Hippocampal formation (tissue), 2 donors: ENCODE measurements around the gene HNRNPA0.
A peak's percentile ranks its signal among the peaks of the same experiment; 100 is the strongest.

Source experiments
- DNase-seq, 2 donors: peaks; one replicate each; lab custom pipeline; 2025; lab: John Stamatoyannopoulos, UW

HNRNPA0 gene

GRCh38 chr5:137754961-137755762 lies 999 bp upstream of the HNRNPA0 start:
- DNase-seq = no peak

DNA sequence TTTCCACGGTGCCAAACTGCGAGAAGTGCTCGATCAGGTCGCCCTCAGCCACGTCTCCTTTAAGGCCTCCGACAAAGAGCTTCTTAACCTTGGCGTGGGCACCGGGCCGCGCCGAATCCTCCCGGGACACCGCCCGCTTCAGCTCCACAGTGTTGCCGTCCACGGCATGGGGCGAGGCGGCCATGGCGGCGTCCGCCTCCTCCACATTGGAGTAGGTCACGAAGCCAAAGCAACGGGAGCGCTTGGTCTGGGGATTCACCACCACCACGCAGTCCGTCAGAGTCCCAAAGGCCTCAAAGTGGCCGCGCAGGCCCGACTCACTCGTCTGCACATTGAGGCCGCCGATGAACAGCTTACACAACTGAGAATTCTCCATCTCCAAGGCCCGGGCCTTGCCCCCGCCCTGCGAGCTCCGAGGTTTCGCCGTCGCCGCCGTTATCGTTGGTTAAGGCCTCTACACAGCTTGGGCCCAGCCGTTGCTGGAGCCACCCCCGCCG lies 424 bp downstream of the HNRNPA0 start:
- DNase-seq = peak; percentile 64 to 84

DNA sequence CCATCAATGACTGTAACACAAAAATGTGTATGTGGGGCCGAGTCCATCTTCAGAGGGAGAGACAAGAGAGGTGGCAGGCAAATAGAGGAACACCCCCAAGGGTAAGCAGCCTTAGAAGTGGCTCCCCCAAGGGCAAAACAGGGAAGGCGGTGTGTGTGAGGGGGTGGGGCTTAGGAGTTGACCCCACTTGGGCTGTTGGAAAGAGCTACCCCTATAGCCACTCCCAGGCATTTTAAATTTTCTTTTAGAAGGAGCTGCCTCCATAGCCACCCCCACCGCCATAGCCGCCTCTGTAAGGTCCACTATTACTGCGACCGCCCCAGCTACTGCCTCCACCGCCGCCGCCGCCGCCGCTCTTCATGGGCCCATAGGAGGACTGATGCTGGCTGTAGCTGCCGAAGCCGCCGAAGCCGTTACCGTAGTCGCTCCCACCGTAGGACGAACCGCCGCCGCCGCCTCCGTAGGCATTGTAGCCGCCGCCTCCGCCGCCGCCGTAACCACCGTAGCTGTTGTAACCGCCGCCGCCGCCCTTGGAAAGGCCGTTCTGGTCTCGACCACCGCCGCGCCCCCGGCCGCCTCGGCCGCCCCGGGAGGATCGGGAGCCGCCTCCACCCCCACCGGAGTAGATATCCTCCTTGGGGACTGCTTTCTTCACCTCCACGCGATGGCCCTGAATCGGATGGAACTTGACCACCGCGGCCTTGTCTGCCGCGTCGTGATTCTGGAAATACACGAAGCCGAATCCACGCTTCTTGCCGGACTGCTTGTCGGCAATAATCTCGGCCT lies 1.1 kb downstream of the HNRNPA0 start:
- no peak for DNase-seq

- peak in 1 of 2 donors; percentile 67 for DNase-seq
These were observed 2.2 kb downstream of the HNRNPA0 start for GRCh38 chr5:137751869-137752491.

- DNase-seq = no peak
These were observed 3.7 kb downstream of the HNRNPA0 start for GRCh38 chr5:137750436-137750835.

DNA sequence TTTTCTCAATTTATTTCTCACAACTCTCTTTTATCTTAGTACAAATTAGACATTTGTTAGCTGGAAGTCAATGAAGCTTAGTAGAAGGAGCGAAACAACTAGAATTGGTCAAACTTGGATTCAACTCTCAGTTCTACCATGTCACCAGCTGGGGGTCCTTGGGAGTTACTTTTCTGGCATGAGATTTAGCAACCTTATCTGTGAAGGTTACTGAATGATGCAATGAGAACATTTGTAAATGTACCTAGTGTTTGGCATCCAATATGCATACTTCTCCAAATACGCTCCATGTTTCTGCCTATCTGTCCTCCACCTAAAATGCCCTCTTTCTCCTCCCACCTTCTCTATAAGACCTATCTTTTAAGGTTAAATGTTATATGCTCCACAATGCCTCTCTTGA lies 6.3 kb downstream of the HNRNPA0 start:
- DNase-seq = no peak

DNA sequence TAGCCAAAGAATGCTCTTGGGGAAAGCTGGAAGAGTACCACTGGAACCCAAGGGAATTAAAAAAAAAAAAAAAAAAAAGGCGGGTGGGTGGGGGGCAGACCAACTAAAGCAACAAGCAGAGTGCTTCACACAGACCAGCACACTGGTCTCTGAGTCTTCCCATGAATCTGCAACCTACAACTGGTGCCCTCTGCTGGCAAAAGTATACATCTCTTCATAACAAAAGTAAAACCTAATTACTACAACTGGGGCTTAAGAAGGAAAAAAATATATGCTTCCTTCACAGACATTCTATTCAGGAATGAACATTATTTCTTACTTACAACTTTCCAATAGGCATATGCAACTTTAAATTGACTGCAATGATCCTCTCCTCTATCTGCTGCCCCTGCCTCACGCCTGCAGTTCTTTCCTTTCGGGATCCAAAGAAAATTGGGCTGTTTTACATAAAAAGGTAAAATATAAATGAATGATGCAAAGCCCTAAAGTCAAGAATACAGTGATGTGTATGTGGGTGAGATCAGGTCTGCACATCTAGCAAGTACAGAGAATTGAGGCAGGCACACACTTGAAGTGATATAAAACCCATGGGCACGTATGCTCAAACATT lies 11.0 kb downstream of the HNRNPA0 start:
- peak; percentile 32 to 84 for DNase-seq

DNA sequence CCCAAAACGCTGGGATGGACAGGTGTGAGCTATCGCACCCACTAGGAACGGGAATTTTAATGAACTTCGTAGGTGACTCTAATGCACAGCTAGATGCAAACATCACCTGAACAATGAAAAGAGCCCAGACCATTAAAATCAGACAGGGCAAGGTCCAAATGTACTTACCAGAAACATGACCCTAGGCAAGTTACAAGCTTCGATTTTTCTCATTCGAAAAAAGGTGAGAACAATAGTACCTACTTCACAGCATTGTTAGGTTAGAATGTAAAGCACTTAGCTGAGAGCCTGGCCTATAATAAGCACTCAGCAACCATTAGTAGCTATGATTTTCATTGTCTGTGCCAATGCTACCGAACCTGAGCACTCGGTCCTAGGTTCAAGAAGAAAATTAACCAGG lies 12.4 kb downstream of the HNRNPA0 start:
- DNase-seq = no peak

DNA sequence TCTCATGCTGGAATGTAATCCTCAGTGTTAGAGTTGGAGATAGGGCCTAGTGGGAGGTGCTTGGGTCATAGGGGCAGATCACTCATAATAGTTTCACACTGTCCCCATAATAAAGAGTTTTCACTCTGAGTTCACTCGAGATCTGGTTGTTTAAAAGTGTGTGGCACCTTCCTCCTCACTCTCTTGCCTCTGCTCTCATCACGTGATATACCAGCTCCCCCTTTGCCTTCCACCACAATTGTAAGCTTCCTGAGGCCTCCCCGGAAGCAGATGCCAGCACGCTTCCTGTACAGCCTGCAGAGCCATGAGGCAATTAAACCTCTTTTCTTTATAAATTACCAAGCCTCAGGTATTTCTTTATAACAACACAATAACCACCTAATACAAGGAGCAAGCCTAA lies 14.4 kb downstream of the HNRNPA0 start:
- DNase-seq = no peak

DNA sequence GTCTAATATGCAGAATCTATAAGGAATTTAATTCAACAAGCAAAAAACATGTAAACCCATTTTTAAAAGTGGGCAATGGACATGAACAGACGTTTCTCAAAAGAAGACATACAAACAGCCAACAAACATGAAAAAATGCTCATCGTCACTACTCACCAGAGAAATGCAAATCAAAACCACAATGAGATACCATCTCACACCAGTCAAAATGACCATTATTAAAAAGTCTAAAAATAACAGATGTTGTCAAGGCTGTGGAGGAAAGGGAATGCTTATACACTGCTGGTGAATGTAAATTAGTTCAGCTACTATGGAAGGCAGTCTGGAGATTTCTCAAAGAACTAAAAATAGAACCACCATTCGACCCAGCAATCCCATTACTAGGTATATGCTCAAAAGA lies 15.2 kb downstream of the HNRNPA0 start:
- no peak for DNase-seq

GRCh38 chr5:137737349-137738131 lies 16.6 kb downstream of the HNRNPA0 start:
- DNase-seq = no peak

DNA sequence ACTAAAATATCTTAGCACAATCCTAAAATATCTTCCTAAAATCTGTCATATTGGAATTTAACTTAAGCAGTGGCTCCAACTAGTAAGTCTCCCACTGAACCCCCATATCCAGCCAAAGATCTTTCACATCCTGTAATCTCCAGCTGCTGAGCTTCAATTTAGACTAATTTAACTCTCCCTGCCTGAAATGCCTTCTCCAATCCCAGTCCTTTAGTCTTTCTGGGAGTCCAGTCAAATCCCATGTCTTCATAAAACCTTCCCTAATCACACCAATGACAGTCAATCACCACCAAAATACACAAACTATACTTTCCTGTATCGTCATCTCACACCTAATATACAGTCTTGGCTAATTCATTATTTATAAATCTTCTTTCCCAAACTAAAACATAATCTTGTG lies 17.7 kb downstream of the HNRNPA0 start:
- DNase-seq = no peak

DNA sequence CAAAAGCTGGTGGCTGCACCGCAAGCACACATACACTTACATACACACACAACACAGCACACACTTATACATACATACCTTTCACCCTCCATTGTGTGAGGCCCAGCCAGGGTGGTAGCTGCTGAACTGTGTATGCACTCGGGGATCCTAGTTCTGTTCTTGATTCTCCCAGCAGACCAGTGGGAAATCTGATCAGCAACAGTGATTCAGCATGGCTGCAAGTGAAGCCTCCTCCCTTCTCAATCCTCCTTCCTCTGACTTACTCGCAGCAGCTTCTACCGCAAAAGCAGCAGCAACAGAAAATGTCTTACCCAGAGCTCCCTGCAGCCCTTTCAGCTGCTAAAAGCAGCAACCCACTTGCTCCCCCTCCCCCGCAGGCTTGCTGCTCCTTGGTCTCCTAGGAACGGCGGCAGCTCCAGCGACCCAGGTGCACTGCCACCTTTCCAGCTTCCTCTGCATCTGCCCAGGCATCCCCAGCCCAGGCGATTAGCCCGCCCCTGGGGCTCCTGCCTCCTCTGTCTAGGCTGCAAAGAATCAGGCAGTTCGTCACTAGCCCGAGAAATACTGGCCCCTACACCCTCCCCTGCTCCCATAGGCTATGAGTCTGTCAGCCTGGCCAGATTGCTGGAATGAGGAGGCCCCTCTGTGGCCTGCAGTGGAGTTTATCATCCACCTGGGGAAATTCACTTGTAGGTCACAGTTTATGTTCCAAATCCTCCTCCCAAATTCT lies 18.4 kb downstream of the HNRNPA0 start, which contains the start of gene KLHL3:
Gene KLHL3 (minus strand): TSS at position 535 of the 730 bp plus-strand sequence. CDS start 443 bp downstream, at position 92.
- DNase-seq = peak in 1 of 2 donors; percentile 20

DNA sequence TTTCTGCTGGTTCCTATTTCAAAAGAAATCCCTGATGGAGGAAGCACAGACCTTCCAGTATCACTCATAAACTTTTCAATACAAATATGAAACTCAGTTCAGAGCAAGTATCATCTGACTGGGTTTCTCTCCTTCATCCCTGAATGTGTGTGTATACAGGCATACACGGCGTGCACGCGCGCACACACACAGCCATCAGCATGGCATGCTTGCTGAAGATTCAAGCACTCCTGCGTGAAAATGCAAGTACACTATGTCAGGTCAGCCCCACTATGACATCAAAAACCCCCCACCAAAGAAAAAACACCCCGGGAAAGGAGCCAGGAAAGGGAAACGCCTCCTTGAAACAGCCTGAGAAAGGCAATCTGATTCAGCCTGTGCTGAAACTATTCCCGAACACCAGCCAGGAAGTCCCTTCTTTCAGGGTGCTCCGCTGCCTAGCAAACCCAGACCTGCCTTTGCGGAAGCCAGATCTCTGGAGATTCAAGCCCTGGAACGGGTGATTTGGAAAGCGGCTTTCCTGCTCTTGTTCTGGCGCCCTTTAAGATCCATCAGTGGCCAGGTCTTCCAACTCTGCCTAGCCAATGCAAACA lies 19.1 kb downstream of the HNRNPA0 start:
- DNase-seq = no peak

- DNase-seq = no peak
These were observed 19.8 kb downstream of the HNRNPA0 start for GRCh38 chr5:137734331-137734730.

DNA sequence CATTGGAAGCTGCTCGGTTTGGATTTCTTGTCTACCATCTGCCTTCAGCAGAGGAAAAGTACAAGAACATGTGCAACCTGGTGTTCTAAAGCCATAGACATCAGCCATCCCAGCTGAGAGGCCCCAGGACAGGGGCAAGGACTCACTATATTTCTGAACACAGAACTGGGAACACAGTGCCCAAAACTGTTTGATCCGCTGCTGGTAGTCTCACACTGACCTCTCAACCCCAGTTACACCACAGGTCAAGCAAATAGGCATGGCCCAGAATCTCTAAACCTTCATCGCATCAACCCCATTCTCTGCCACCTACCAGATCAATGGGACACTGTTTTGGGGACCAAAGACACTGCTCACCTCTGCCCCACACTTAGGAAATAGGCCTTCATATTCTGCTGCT lies 20.2 kb downstream of the HNRNPA0 start:
- DNase-seq = no peak

GRCh38 chr5:137733006-137733405 lies 21.2 kb downstream of the HNRNPA0 start:
- DNase-seq = no peak

GRCh38 chr5:137731176-137731575 lies 23.0 kb downstream of the HNRNPA0 start:
- DNase-seq = no peak

- DNase-seq = no peak
These were observed 23.8 kb downstream of the HNRNPA0 start for GRCh38 chr5:137730336-137730735.

DNA sequence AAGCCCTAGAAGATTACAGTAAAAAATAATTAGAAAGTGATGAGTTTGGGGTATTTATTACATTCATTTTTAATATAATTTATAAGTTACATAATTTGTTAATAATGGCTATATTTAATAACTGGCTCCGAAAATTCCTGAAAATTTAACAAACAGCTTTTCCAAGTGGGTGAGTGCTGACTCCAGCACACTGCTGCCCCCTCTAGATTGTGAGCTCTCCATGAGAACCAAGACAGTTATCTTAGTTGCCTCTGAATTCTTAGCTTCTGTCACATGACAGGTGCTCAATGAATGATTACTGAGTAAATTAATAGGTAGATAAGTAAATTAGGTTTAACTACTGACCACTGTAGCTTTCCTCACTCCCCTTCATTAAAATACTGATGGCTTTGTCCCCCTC lies 26.1 kb downstream of the HNRNPA0 start:
- DNase-seq = no peak
